ENCODE data around the gene TOM1L1. TPM values are rescaled to one million over a fixed set of nuclear protein-coding genes. Genes with fewer than 3 reads are reported as not detected.

Gene TOM1L1
- total and polyA plus RNA-seq, 3 donors from 2014 or later: 27.9 to 35.5 (median 28.7) TPM

- DNase-seq: no peak
- no peaks in the 10 kb centered on the region for H3K27me3 ChIP-seq
- 70 to 80% methylated on average over 5 of the region's 5 CpGs for WGBS, 2 donors
- H3K36me3 ChIP-seq (ENCODE audit: low read depth, missing control alignments): no peaks in the 10 kb centered on the region
- no peak overlapping the region for H3K4me3 ChIP-seq
- TF ChIP-seq POLR2A (IDR thresholded peaks at IDR 0.05): no peak
- TF ChIP-seq, protein P1, sequence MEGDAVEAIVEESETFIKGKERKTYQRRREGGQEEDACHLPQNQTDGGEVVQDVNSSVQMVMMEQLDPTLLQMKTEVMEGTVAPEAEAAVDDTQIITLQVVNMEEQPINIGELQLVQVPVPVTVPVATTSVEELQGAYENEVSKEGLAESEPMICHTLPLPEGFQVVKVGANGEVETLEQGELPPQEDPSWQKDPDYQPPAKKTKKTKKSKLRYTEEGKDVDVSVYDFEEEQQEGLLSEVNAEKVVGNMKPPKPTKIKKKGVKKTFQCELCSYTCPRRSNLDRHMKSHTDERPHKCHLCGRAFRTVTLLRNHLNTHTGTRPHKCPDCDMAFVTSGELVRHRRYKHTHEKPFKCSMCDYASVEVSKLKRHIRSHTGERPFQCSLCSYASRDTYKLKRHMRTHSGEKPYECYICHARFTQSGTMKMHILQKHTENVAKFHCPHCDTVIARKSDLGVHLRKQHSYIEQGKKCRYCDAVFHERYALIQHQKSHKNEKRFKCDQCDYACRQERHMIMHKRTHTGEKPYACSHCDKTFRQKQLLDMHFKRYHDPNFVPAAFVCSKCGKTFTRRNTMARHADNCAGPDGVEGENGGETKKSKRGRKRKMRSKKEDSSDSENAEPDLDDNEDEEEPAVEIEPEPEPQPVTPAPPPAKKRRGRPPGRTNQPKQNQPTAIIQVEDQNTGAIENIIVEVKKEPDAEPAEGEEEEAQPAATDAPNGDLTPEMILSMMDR (IDR thresholded peaks at IDR 0.05): no peak
- H3K9me3 ChIP-seq: no peaks in the 10 kb centered on the region
- no peak overlapping the region for H3K27ac ChIP-seq
- H3K4me1 ChIP-seq: no peaks in the 10 kb centered on the region
- intact Hi-C loops (cut with DNase I; ENCODE audit: low total_unique reads): no loop called here
These were observed 36.4 kb downstream of the TOM1L1 start for GRCh38 chr17:54937018-54937417.

DNA sequence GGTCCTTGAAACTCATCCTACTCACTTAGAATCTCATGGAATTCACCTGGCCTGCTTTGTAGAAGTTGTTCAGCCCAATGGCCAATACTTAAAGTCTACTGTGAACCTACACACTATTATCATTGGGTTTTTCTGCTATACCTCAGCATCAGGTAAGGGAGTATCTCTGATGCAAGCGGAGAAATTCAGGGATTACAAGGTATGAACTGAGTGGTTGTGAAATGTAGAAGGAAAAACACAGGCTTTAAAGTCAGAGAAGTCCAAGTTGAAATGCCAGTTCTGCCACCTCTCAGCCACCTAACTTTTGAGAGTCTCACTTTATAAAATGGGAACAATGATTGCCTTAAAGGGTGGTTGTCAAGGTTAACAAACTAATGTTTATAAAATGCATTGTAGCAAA is 36.8 kb downstream of the TOM1L1 start:
- TF ChIP-seq, protein P1 (IDR thresholded peaks at IDR 0.05): no peak
- TF ChIP-seq POLR2A (IDR thresholded peaks at IDR 0.05): no peak
- no peaks in the 10 kb centered on the region for H3K4me1 ChIP-seq

GRCh38 chr17:54941285-54941684 is 40.6 kb downstream of the TOM1L1 start:
- intact Hi-C loops (cut with DNase I; ENCODE audit: low total_unique reads): no loop called here
- TF ChIP-seq POLR2A (IDR thresholded peaks at IDR 0.05): no peak
- TF ChIP-seq, protein P1 (IDR thresholded peaks at IDR 0.05): no peak
- WGBS, 2 donors: 88 to 90% methylated on average over 1 of the region's 1 CpG

More for the DNA sequence above, 36.8 kb downstream of the TOM1L1 start:
- 98 to 100% methylated on average over 1 of the region's 1 CpG for WGBS, 2 donors
- no peak for DNase-seq
- Histone ChIP-seq H3K4me3 (no peak overlapping the region), H3K27me3 (no peaks in the 10 kb centered on the region), H3K9me3 (no peaks in the 10 kb centered on the region), H3K27ac (no peak overlapping the region), H3K36me3 (ENCODE audit: low read depth, missing control alignments) (no peaks in the 10 kb centered on the region)
- intact Hi-C loops (cut with DNase I; ENCODE audit: low total_unique reads): no loop called here

DNA sequence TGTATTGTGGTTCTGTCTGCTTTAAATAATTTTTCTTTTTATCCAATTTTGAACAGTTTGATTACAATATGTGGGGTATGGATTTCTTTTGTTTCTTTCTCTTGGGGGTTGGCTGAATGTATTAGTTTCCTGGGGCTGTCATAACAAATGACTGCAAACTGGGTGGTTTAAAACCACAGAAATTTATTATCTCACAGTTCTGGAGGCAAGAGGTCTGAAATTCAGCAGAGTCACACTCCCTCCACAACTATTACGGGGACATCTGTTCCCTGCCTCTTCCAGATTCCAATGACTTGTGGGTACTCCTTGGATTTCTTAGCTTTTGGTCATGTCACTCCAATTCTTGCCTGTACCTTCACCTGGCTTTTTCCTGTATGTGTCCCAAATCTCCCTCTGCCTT is 44.1 kb downstream of the TOM1L1 start:
- 65 to 96% methylated on average over 1 of the region's 1 CpG for WGBS, 2 donors
- Histone ChIP-seq H3K4me3 (no peak overlapping the region), H3K27me3 (no peaks in the 10 kb centered on the region), H3K36me3 (ENCODE audit: low read depth, missing control alignments) (no peaks in the 10 kb centered on the region), H3K9me3 (no peaks in the 10 kb centered on the region), H3K4me1 (no peaks in the 10 kb centered on the region), H3K27ac (no peak overlapping the region)
- intact Hi-C loops (cut with DNase I; ENCODE audit: low total_unique reads): no loop called here
- TF ChIP-seq, protein P1 (IDR thresholded peaks at IDR 0.05): no peak
- TF ChIP-seq POLR2A (IDR thresholded peaks at IDR 0.05): no peak
- no peak for DNase-seq

More at GRCh38 chr17:54941285-54941684, 40.6 kb downstream of the TOM1L1 start:
- no peak for DNase-seq
- no peak overlapping the region for H3K4me3 ChIP-seq
- no peaks in the 10 kb centered on the region for H3K4me1 ChIP-seq
- H3K9me3 ChIP-seq: no peaks in the 10 kb centered on the region
- H3K27me3 ChIP-seq: no peaks in the 10 kb centered on the region
- no peak overlapping the region for H3K27ac ChIP-seq
- no peaks in the 10 kb centered on the region for H3K36me3 ChIP-seq (ENCODE audit: low read depth, missing control alignments)

GRCh38 chr17:54945231-54945630 is 44.6 kb downstream of the TOM1L1 start:
- H3K4me1 ChIP-seq: no peaks in the 10 kb centered on the region
- no peaks in the 10 kb centered on the region for H3K27me3 ChIP-seq
- intact Hi-C loops (cut with DNase I; ENCODE audit: low total_unique reads): no loop called here
- no peak overlapping the region for H3K27ac ChIP-seq
- no peaks in the 10 kb centered on the region for H3K9me3 ChIP-seq
- no peak overlapping the region for H3K4me3 ChIP-seq
- DNase-seq: no peak
- H3K36me3 ChIP-seq (ENCODE audit: low read depth, missing control alignments): no peaks in the 10 kb centered on the region
- no peak for TF ChIP-seq POLR2A (IDR thresholded peaks at IDR 0.05)
- 68 to 83% methylated on average over 1 of the region's 1 CpG for WGBS, 2 donors
